Raji (cell line): ENCODE results near the gene MSI2.

Source experiments
- POLR2A ChIP-seq: IDR thresholded peaks from 2 replicates; pipeline ENCODE4 v1.6.1; 2011; ENCODE audit warnings: low read depth, low read length, control low read depth; ENCODE audit not compliant: insufficient read depth

The MSI2 gene

DNA sequence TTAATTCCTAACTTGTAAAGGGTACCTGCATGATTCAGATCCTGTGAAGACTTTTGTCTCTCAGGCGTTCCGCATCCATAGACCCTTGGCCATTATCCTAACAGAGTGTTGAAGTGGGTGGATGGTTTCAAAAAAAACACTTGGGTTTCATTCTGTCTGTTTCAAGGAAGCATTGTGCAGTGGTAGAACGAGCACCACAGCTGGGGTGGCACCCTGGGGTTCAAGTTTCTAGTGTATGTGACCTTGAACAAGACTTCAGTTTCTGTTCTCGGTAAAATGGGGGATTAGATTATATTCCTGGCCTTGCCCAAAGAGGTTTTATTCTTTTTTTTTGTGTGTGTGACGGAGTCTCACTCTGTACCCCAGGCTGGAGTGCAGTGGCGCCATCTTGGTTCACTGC lies 74.3 kb downstream of the MSI2 start:
- TF ChIP-seq POLR2A = no peak

DNA sequence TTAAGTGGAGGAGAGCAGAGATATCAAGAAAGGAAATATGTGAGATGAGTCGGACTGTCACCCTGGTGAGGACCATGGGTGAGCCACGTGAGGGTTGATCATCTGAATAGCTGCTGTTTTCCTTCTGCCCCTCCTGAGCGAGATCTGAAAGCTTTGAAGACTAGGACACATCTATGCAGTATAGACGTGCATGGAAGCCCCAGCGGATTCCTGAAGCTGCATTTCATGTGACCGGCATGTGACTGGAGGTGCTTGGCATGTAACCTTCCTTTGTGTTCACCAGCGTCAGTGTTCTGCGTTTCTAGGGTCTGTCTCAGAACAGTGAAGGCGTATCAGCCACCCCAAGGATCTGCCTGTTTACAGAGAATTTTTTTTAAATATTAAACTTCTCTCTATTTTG lies 75.1 kb downstream of the MSI2 start:
- TF ChIP-seq POLR2A = no peak

DNA sequence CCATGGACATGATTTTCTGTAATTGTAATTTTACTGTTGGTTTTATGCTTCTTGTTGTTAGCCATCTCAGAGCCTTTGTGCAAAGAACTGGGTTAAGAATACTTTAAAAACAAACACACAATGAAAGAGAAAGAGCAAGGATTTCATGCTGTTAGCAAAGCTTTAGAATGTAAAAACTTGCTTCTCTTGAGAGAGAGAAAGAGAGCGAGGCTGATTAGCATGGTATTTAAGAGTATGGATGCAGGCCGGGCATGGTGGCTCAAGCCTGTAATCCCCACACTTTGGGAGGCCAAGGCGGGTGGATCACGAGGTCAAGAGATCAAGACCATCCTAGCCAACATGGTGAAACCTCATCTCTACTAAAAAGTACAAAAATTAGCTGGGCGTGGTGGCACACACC lies 76.2 kb downstream of the MSI2 start:
- TF ChIP-seq POLR2A = no peak

DNA sequence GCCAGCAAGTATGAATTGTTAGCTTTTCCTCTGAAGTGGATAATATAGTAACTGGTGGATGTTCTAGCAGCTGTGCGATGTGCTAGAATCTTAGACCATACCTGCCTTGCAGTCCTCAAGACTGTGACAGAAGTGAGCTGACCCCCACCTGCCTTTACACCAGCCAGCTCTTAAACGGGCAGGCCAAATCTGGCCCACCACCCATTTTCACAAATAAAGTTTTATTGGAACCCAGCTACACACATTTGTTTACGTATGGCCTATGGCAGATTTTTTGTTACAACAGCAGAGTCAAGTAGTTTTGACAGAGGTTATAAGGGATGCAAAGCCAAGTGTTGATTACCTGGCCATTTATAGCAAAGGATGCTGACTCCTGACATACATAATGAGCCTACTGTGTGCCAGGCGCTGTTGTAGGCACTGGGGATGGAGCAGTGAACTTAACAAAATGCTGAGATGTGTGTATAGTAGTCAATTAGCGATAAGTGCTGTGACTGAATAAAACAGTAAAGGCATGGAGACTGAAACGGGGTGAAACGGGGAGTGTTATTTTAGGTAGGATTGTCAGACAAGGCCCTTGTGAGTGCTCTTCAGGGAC lies 79.0 kb downstream of the MSI2 start:
- no peak for TF ChIP-seq POLR2A

DNA sequence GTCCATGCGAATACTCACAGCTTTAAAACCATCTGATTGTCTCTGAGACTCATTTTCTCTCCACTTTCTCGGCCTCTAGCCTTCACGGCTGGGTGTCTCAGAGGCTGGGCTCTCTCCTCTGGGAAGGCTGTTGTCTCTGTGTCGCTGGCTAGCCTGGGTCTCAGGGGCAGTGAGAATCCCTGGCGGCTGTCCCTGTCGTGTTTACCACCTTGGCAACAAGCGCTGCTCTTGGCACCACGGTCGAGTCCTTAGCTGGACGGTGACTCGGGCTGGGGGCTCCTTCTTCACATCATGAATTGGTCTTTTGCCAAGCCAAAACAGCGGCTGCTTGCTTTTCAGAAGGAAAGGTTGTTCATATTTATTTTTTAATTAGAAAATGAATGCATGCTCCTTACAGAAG lies 81.1 kb downstream of the MSI2 start:
- no peak for TF ChIP-seq POLR2A

DNA sequence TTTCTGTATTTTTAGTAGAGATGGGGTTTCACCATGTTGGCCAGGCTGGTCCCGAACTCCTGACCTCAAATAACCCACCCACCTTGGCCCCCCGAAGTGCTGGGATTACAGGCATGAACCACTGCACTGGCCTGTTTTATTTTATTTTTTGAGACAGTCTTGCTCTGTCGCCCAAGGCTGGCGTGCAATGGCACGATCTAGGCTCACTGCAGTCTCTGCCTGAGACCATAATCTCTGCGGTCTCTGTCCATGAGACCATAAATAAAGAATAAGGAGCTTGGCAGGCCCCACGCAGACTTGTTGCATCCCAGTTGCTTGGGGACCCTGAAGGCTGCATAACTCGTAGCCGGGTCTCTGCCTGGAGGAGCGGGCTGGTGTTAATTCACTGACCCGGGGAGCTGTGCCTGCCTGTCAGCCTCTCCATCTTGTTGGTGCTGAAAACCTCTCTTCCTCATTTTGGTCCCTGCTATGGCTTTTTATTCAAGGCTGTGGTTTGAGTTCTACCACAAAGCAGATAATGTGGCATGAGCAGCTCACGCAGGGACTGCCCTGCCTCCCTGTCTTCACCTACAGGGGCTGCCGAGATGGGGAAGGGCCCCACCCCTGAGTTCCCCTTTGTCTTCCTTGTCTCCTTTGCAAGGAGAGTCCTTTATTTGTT lies 82.1 kb downstream of the MSI2 start:
- TF ChIP-seq POLR2A = no peak

DNA sequence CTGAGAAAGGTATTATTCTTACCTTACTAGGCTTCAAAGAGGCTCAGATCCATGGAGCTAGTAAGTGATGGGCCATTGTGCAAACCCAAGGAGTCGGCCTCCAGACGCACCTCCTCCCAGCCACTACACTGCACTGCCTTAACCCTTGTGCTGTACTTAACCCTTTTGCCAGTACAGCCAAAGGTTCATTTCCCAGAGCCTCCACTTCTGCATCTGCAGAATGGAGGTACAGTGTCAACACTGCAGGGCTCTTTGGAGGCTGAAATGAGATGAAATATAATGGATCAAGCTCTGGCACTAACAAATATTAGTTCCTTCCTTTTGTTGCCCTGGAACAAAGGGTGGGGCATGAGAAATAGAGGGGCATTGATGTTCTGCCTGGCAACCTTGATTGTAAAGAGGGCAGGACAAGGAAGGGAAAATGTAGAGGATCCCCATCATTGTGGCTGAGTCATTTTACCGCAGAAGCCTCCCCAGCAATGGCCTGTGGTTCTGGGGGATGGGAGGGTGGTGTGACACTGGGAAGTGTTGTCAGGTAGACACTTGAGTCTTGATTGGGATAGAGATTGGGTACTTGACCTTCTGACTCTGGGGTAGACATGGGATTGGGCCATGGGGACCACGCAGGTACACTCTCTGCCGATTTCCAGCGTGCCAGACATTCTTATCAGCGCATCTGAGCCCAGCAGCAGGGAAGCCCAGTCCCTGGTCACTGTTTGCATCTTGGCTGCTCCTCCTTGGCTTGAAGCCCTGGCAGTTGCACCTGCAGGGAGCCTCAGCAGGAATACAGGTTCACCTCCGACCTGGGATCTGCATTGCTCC lies 84.0 kb downstream of the MSI2 start:
- no peak for TF ChIP-seq POLR2A

DNA sequence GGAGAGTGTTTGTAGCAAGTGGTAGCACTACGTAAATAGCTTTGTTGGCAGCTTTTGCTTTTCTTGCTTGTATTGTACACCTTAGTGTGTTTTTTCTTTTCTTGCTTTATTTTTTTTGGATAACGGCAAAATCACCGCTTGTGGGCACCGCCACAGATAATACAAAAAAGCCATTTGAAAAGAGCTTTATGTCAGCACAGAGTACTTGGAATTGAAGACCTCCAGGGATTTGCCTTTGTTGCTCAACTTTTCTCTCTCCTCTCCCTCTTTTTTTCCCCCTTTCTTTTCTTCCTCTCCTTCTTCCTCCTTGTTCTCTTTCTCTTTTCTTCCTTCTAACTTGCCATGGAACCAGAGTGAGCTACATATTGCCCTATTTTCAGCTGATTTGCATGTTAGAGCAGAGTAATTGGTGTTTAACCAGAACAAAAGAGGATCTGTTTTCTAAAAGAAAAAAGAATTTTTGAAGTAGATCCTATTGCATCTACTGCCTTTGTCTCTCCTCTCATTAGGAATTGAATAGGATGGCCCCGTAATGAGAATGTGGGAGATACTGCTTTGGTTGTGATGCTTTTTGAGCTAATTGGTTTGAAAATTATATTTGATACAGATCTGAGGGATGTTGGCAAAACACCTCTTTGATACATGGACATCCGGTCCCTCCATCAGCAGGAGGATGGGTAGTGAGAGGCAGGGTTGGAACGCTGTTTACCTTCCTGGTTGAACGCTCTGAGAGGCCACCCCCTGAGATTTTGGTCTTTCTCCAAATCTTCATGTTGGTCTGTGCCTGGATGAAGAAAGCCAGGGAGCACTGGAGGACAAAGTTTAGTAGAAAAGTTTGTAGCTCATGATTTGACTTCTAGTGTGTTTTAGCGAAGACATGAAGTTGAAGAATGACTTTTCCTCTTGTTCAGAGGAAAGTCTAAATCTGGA lies 85.6 kb downstream of the MSI2 start:
- no peak for TF ChIP-seq POLR2A

DNA sequence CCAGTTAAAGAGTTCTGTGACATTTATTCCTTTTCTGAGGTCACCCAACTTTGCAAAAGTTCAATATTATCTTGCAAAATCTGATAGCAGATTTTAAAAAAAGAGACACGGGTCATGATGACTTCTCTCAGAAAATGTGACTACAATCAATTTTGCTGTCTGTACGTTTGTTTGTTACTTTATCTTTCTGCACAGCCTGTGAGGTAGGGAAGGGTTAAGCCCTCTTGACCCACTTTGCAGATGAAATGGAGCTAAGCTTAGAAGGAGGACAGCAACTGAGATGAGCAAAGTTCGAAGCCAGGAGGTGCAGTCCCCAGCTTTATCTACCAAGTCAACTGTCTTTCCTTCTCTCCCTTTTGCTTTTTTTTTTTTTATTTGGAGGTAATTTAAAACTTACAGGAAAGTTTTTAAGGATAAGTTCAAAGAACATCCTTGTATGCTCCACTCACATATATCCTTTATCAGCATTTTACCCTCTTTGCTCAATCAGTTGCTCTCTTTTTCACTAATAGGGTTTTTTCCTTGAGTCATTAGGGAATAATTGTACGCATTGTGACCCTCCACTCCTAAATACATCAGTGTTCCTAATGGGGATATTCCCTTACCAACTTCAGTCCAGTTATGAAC lies 86.8 kb downstream of the MSI2 start:
- TF ChIP-seq POLR2A = no peak

DNA sequence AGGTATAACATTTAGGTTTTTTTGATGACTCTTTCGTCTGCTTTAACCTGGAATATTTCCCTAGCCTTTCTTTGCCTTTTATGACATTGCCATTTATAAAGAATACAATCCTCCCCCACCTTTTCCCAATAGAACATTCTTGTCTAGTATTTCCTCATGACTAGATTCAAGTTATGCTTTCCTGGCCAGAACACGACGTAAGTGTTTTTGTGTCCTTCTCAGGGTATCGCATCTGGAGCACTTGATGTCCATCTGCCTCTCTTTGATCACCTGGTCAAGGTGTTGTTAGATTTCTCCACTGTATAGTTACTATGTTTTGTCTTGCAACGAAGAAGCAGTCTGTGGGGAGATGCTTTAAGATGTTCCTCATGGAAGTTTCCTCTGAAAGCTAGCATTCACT lies 87.4 kb downstream of the MSI2 start:
- TF ChIP-seq POLR2A = no peak

DNA sequence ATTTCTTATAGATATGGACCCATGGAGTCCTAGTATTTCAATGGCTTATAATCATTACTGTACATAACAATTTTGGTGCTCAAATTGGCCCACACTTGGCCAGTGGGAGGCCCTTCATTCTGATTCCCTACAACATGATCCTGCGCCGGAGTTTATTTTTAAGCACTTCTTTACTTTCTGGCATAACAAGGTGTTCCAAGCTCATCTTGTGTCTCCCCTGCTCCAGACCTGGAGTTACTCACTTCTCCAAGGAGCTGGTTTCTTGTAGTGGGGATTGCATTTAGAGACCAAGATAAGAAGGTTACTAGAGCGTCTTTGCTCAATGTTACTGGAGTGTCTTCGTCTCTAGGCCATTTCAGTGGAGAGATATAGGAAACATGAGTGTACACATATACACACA lies 87.9 kb downstream of the MSI2 start:
- no peak for TF ChIP-seq POLR2A

DNA sequence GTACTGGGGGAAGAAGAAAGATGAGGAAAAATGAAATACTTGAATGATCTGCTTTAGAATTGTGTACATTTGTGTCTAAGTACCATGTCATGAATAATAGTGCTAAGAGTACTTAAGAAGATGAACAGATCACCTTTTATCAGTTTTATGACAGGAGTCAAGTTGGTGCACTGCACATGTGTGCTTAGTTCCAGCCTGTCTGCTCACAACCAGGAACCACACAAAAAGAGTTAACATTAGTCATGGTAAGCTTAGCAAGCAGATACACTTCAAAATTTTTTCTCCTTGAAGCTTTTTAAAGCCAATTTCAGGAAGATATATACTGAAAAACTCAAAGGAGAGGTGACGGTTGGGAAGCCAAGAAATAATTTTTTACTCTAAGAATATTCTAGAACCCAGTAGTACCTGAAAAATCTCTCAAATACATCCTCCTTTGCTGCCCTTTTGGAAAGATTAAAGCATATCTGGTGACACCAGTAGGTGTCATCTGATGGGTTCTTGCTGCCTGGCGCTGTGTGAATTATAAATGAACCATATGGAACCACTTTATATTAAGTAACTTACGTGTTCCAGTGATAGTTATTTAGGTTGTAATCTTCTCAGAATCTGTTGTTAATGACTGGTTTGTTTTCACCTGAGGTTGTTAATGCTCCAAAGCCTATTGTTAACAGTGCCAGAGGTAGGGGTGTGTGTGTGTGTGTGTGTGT lies 93.4 kb downstream of the MSI2 start:
- TF ChIP-seq POLR2A = no peak

DNA sequence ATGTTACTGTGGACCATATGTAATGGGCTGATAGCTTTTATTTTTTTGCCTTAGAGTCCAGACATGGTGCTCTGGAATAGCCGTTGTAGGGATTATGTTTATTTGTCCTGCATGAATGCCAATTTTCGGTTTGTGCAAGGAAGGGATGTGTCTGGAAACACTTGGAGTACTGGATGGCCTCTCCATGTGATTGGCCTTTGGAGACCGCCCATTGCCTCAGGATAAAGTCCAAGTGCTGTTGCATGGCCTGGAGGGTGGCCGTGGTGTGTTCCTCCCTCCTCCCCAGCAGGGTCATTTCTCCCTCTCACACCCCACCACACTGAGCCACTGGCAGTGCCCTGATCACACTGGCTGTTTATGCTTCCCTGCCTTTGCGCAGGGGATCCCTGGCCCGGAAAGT lies 93.9 kb downstream of the MSI2 start:
- no peak for TF ChIP-seq POLR2A

DNA sequence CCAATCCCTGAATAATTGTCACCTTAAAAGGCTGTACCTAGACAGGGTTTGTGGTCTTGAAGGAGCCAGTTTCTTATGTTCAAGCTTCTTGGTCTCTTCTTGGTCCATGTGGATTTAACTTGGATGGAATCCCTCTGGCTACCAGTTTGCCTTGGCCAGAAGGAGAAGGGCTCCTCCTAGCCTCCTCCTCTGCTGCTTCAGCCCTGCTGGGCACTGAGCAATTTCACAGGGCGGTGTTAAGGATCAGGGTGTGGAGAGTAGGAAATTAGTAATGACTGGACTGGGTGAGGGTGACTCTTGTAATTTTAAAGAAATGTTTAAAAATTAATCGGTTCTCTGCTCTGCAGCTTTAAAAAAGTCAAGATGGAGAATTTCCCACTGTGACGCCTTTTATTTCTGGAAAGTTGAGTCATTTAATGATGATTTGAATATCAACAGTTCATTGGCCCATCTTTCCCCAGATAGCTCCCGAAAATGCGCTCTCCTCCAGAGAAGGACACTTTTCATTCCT lies 96.4 kb downstream of the MSI2 start:
- TF ChIP-seq POLR2A = no peak
